HCT116 (cell line): Measurements from ENCODE around the gene MARCHF2. TPM values are rescaled to one million over a fixed set of nuclear protein-coding genes. Genes with fewer than 3 reads are reported as not detected.

Experiments
- ATAC-seq: fragments of 200-7000 bp; cut with Tn5 transposase; 2 replicates; pipeline ENCODE4 v1.9.1; 2020; ENCODE audit warnings: mild to moderate bottlenecking, moderate library complexity
- BruUV-seq: library from RNA; stranded (reverse); fragments of 400-500 nt; replicated peaks from 2 replicates; lab custom pipeline; 2021; lab: Mats Ljungman, UMichigan
- CTCF ChIA-PET: fragments of 300-600 bp; sonication (Branson Sonifier 250); formaldehyde crosslinking; loops from one replicate; lab custom pipeline; 2021; ENCODE audit warnings: antibody characterized with exemption; lab: Charles Lee
- POLR2A ChIA-PET: fragments of 300-600, 350-600 bp; sonication (Branson Sonifier 250); formaldehyde crosslinking; loops from one replicate; lab custom pipeline; 2021; ENCODE audit warnings: antibody characterized with exemption; lab: Charles Lee
- RAD21 ChIA-PET, 2 experiments: fragments of 300-600 bp; sonication (Branson Sonifier 250); formaldehyde crosslinking; loops; one replicate each; lab custom pipeline; 2023; ENCODE audit warnings: low total read pairs in 2 of 2; ENCODE audit not compliant: uncharacterized antibody in 2 of 2, unreplicated experiment in 2 of 2, low non-redundant PET in 1 of 2; lab: Charles Lee
- DNase-seq: peaks from one replicate; pipeline ENCODE4 v3.0.0-alpha.2; 2010; ENCODE audit warnings: low read depth, low spot score
- H2AFZ ChIP-seq: fragments of 200-600 bp; shearing (Covaris generic), sonication (generic); 2 replicates; pipeline ENCODE4 v1.6.1; 2017; ENCODE audit warnings: low read depth, mixed run types, mixed read lengths, antibody characterized with exemption, low read length; ENCODE audit not compliant: poor library complexity, severe bottlenecking
- H3K27ac ChIP-seq: 2 replicates; pipeline ENCODE4 v1.5.1; 2012; ENCODE audit warnings: low read depth, low read length
- H3K27me3 ChIP-seq: fragments of 200-600 bp; sonication (generic); 2 replicates; pipeline ENCODE4 v1.6.1; 2016; ENCODE audit warnings: mixed run types, low read length, mixed read lengths; ENCODE audit not compliant: insufficient read depth
- H3K36me3 ChIP-seq, 2 experiments: fragments of 200-500 bp in 1 of 2; fragments of 200-600 bp in 1 of 2; sonication (Bioruptor generic) in 1 of 2; sonication (generic) in 1 of 2; 2 replicates each; pipeline versions ENCODE4 v1.5.1 to v1.6.1; 2014 to 2016; ENCODE audit warnings: low read length in 2 of 2, inconsistent platforms in 1 of 2, mixed read lengths in 1 of 2, mixed run types in 1 of 2; ENCODE audit not compliant: insufficient read depth in 2 of 2, control insufficient read depth in 1 of 2
- H3K4me1 ChIP-seq, 2 experiments: fragments of 200-600 bp in 1 of 2; sonication (generic) in 1 of 2; 2 replicates each; pipeline versions ENCODE4 v1.5.1 to v1.6.1; 2012 to 2017; ENCODE audit warnings: low read length in 2 of 2, inconsistent platforms in 1 of 2, mild to moderate bottlenecking in 1 of 2, mixed read lengths in 1 of 2, mixed run types in 1 of 2, moderate library complexity in 1 of 2; ENCODE audit not compliant: insufficient read depth in 2 of 2, control insufficient read depth in 1 of 2
- H3K4me2 ChIP-seq: fragments of 200-600 bp; sonication (generic); 2 replicates; pipeline ENCODE4 v1.6.1; 2017; ENCODE audit warnings: mixed run types, low read length, mixed read lengths
- H3K4me3 ChIP-seq, 2 experiments: fragments of 200-600 bp in 1 of 2; sonication (generic) in 1 of 2; replicated peaks in 1 of 2; 2 replicates each; pipeline ENCODE4 v1.5.1; 2011 to 2016; ENCODE audit warnings: low read length in 2 of 2, control low read depth in 1 of 2, low read depth in 1 of 2, mild to moderate bottlenecking in 1 of 2, mixed read lengths in 1 of 2, mixed run types in 1 of 2
- H3K79me2 ChIP-seq: fragments of 200-600 bp; sonication (generic); 2 replicates; pipeline ENCODE4 v1.6.1; 2017; ENCODE audit warnings: mild to moderate bottlenecking, mixed run types, low read length, moderate library complexity, mixed read lengths; ENCODE audit not compliant: insufficient read depth
- H3K9ac ChIP-seq: fragments of 200-600 bp; sonication (generic); 2 replicates; pipeline ENCODE4 v1.6.1; 2016; ENCODE audit warnings: low read length, mixed read lengths
- H3K9me2 ChIP-seq: fragments of 200-600 bp; sonication (generic), shearing (Covaris generic); 2 replicates; pipeline ENCODE4 v1.6.1; 2017; ENCODE audit warnings: mixed run types, mild to moderate bottlenecking, moderate library complexity; ENCODE audit not compliant: insufficient read depth
- H3K9me3 ChIP-seq, 2 experiments: fragments of 200-500 bp in 1 of 2; fragments of 200-600 bp in 1 of 2; sonication (Bioruptor generic) in 1 of 2; sonication (generic) in 1 of 2; 2 replicates each; pipeline ENCODE4 v1.6.1; 2014 to 2017; ENCODE audit warnings: low read length in 2 of 2, mixed read lengths in 2 of 2, inconsistent platforms in 1 of 2, low read depth in 1 of 2, mild to moderate bottlenecking in 1 of 2, mixed run types in 1 of 2, moderate library complexity in 1 of 2; ENCODE audit not compliant: control insufficient read depth in 1 of 2, insufficient read depth in 1 of 2
- H4K20me1 ChIP-seq: fragments of 200-600 bp; sonication (generic), shearing (Covaris generic); 2 replicates; pipeline ENCODE4 v1.6.1; 2017; ENCODE audit warnings: mixed run types, mild to moderate bottlenecking, moderate library complexity; ENCODE audit not compliant: insufficient read depth
- CBX3 ChIP-seq: IDR thresholded peaks from 2 replicates; pipeline ENCODE4 v1.6.1; 2012; ENCODE audit warnings: low read depth
- CEBPB ChIP-seq: IDR thresholded peaks from 2 replicates; pipeline ENCODE4 v1.6.1; 2012; ENCODE audit warnings: low read depth
- EGR1 ChIP-seq: IDR thresholded peaks from 2 replicates; pipeline ENCODE4 v1.6.1; 2012; ENCODE audit warnings: low read depth
- EZH2 ChIP-seq: fragments of 200-600 bp; sonication (generic); IDR thresholded peaks from 2 replicates; pipeline ENCODE4 v1.6.1; 2017; ENCODE audit warnings: antibody characterized with exemption, mixed run types
- EZH2phosphoT487 ChIP-seq: fragments of 200-600 bp; IDR thresholded peaks from 2 replicates; pipeline ENCODE4 v1.6.1; 2018; ENCODE audit warnings: antibody characterized with exemption, borderline replicate concordance
- JUND ChIP-seq: IDR thresholded peaks from 2 replicates; pipeline ENCODE4 v1.6.1; 2012
- POLR2A ChIP-seq: IDR thresholded peaks from 2 replicates; pipeline ENCODE4 v1.7.0; 2011; ENCODE audit warnings: borderline replicate concordance; ENCODE audit not compliant: insufficient read depth, insufficient read length; ENCODE audit errors: extremely low read depth
- RAD21 ChIP-seq: IDR thresholded peaks from 2 replicates; pipeline ENCODE4 v1.6.1; 2012; ENCODE audit warnings: low read depth, mild to moderate bottlenecking
- SIN3A ChIP-seq: IDR thresholded peaks from 2 replicates; pipeline ENCODE4 v1.6.1; 2012; ENCODE audit warnings: low read depth
- SP1 ChIP-seq: IDR thresholded peaks from 2 replicates; pipeline ENCODE4 v1.6.1; 2012; ENCODE audit warnings: low read depth
- SRF ChIP-seq: IDR thresholded peaks from 2 replicates; pipeline ENCODE4 v1.6.1; 2012; ENCODE audit warnings: low read depth
- TCF7L2 ChIP-seq: IDR thresholded peaks from 2 replicates; pipeline ENCODE4 v1.7.0; 2011; ENCODE audit warnings: borderline replicate concordance, inconsistent platforms; ENCODE audit not compliant: insufficient read depth, insufficient read length; ENCODE audit errors: extremely low read depth
- YY1 ChIP-seq: IDR thresholded peaks from 2 replicates; pipeline ENCODE4 v1.6.1; 2011; ENCODE audit warnings: low read length, low read depth, moderate library complexity, mild to moderate bottlenecking; ENCODE audit not compliant: insufficient replicate concordance; ENCODE audit errors: extremely low read depth
- ZFX ChIP-seq: fragments of 450-650 bp; IDR thresholded peaks from 2 replicates; pipeline ENCODE4 v1.6.1; 2017
- ZNF274 ChIP-seq: fragments of 200-500 bp; sonication (Bioruptor generic); IDR thresholded peaks from 2 replicates; pipeline ENCODE4 v1.6.1; 2014; ENCODE audit warnings: mild to moderate bottlenecking, low read depth, low read length, inconsistent platforms
- intact Hi-C: fragments of 100-400 bp; cut with micrococcal nuclease; formaldehyde crosslinking; loops from 2 replicates; pipeline ENCODE4 v1.10.0; 2022
- total RNA-seq: library from RNA; stranded (reverse); gene quantifications from one replicate; pipeline ENCODE4 v1.2.1, GENCODE V29; 2021; ENCODE audit not compliant: unreplicated experiment
- TF ChIP-seq, protein P1 (sequence below): IDR thresholded peaks from 2 replicates; pipeline ENCODE4 v1.6.1; 2011; ENCODE audit warnings: mild to moderate bottlenecking, low read length, moderate library complexity; ENCODE audit not compliant: insufficient replicate concordance; ENCODE audit errors: extremely low read depth
- TF ChIP-seq, protein P2 (sequence below): IDR thresholded peaks from 2 replicates; pipeline ENCODE4 v1.6.1; 2012
- TF ChIP-seq, protein P3 (sequence below): IDR thresholded peaks from 2 replicates; pipeline ENCODE4 v1.6.1; 2012; ENCODE audit warnings: low read depth
- TF ChIP-seq, protein P4 (sequence below): IDR thresholded peaks from 2 replicates; pipeline ENCODE4 v1.6.1; 2012
- TF ChIP-seq, protein P5 (sequence below), 3 experiments: fragments of 200-600 bp in 1 of 3; sonication (generic) in 1 of 3; IDR thresholded peaks in 2 of 3; conservative IDR thresholded peaks in 1 of 3; 2 replicates each; pipeline ENCODE4 v1.5.1; 2012 to 2017; ENCODE audit warnings: low read depth in 2 of 3, low read length in 2 of 3, antibody characterized with exemption in 1 of 3, borderline replicate concordance in 1 of 3, control low read depth in 1 of 3, mild to moderate bottlenecking in 1 of 3, mixed read lengths in 1 of 3, mixed run types in 1 of 3, moderate library complexity in 1 of 3; ENCODE audit not compliant: insufficient read depth in 1 of 3

Gene MARCHF2
- total RNA-seq, 1 experiment from 2014 or later = 22.5 TPM

DNA sequence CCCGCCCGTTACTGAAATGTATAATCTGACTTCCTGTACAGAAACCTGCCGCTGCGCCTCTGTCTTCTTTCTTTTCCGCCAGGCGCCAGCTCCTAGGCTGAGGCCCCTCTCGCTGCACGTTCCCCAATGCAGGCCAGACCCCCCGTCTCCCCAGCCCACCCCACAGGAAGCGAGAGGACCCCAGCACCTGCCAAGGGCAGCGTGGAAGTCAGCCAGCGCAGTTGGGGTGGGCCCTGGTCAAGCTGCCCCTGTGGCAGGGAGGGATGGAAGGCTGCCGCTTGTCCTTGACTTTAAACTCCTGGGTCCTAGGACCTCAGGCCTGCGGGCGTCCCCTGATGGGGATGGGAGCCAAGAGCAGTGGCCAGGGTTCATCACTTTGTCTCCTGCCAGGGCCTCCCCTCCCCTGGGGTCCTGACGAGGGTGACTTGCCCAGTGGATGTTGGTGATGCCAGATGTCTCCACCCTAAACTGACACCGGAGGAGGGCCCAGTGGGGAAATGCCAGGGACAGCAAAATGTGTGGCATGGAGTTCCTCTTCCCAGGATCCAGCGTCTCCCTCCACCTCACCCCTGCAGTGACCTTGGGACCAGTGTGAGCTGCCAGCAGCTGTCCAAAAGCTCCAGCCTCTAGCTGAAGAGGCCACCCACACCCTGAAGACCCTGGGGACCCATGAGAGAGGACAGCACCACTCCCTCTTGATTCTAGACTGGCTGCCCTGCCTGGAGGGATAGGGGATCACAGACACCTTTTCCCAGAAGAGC, 8.5 kb upstream of the MARCHF2 start:
- ChIA-PET CTCF (no interaction called here), RAD21 (no interaction called here), POLR2A (no interaction called here)
- TF ChIP-seq ZNF274 (no peak), EGR1 (no peak), TCF7L2 (no peak), EZH2 (no peak), CBX3 (no peak), CEBPB (no peak), RAD21 (no peak), JUND (no peak), SIN3A (no peak), SRF (no peak), POLR2A (no peak), YY1 (no peak), ZFX (no peak), SP1 (no peak), EZH2phosphoT487 (no peak)
- TF ChIP-seq, protein P1, sequence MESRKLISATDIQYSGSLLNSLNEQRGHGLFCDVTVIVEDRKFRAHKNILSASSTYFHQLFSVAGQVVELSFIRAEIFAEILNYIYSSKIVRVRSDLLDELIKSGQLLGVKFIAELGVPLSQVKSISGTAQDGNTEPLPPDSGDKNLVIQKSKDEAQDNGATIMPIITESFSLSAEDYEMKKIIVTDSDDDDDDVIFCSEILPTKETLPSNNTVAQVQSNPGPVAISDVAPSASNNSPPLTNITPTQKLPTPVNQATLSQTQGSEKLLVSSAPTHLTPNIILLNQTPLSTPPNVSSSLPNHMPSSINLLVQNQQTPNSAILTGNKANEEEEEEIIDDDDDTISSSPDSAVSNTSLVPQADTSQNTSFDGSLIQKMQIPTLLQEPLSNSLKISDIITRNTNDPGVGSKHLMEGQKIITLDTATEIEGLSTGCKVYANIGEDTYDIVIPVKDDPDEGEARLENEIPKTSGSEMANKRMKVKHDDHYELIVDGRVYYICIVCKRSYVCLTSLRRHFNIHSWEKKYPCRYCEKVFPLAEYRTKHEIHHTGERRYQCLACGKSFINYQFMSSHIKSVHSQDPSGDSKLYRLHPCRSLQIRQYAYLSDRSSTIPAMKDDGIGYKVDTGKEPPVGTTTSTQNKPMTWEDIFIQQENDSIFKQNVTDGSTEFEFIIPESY = no peak
- TF ChIP-seq, protein P2, sequence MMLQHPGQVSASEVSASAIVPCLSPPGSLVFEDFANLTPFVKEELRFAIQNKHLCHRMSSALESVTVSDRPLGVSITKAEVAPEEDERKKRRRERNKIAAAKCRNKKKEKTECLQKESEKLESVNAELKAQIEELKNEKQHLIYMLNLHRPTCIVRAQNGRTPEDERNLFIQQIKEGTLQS = no peak
- TF ChIP-seq, protein P3, sequence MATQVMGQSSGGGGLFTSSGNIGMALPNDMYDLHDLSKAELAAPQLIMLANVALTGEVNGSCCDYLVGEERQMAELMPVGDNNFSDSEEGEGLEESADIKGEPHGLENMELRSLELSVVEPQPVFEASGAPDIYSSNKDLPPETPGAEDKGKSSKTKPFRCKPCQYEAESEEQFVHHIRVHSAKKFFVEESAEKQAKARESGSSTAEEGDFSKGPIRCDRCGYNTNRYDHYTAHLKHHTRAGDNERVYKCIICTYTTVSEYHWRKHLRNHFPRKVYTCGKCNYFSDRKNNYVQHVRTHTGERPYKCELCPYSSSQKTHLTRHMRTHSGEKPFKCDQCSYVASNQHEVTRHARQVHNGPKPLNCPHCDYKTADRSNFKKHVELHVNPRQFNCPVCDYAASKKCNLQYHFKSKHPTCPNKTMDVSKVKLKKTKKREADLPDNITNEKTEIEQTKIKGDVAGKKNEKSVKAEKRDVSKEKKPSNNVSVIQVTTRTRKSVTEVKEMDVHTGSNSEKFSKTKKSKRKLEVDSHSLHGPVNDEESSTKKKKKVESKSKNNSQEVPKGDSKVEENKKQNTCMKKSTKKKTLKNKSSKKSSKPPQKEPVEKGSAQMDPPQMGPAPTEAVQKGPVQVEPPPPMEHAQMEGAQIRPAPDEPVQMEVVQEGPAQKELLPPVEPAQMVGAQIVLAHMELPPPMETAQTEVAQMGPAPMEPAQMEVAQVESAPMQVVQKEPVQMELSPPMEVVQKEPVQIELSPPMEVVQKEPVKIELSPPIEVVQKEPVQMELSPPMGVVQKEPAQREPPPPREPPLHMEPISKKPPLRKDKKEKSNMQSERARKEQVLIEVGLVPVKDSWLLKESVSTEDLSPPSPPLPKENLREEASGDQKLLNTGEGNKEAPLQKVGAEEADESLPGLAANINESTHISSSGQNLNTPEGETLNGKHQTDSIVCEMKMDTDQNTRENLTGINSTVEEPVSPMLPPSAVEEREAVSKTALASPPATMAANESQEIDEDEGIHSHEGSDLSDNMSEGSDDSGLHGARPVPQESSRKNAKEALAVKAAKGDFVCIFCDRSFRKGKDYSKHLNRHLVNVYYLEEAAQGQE = no peak
- TF ChIP-seq, protein P4, sequence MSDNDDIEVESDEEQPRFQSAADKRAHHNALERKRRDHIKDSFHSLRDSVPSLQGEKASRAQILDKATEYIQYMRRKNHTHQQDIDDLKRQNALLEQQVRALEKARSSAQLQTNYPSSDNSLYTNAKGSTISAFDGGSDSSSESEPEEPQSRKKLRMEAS = no peak
- TF ChIP-seq, protein P5, sequence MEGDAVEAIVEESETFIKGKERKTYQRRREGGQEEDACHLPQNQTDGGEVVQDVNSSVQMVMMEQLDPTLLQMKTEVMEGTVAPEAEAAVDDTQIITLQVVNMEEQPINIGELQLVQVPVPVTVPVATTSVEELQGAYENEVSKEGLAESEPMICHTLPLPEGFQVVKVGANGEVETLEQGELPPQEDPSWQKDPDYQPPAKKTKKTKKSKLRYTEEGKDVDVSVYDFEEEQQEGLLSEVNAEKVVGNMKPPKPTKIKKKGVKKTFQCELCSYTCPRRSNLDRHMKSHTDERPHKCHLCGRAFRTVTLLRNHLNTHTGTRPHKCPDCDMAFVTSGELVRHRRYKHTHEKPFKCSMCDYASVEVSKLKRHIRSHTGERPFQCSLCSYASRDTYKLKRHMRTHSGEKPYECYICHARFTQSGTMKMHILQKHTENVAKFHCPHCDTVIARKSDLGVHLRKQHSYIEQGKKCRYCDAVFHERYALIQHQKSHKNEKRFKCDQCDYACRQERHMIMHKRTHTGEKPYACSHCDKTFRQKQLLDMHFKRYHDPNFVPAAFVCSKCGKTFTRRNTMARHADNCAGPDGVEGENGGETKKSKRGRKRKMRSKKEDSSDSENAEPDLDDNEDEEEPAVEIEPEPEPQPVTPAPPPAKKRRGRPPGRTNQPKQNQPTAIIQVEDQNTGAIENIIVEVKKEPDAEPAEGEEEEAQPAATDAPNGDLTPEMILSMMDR (IDR thresholded peaks at IDR 0.05 in 2 of 3, conservative IDR thresholded peaks at IDR 0.05 in 1 of 3; ENCODE audit: borderline replicate concordance in 1 of 3, insufficient read depth in 1 of 3, low read depth in 2 of 3, low read length in 2 of 3) = no peak
- intact Hi-C loops = no loop called here
- peaks cover 6 to 16% of the 10 kb centered on the region in 2 experiments; a peak in 3 of 4 replicates for H3K36me3 ChIP-seq
- DNase-seq = no peak
- no peak overlapping the region for H3K9ac ChIP-seq
- no peaks in the 10 kb centered on the region for H4K20me1 ChIP-seq
- no peaks in the 10 kb centered on the region for H3K9me3 ChIP-seq
- H3K27ac ChIP-seq = no peak overlapping the region
- no peaks in the 10 kb centered on the region for H3K9me2 ChIP-seq
- H3K4me3 ChIP-seq = no peak overlapping the region
- H3K27me3 ChIP-seq = no peaks in the 10 kb centered on the region
- H3K4me2 ChIP-seq = no peak overlapping the region
- 0 out of 2 replicates have a peak, but pooled peaks cover under 1% of the 10 kb centered on the region for H3K79me2 ChIP-seq
- H2AFZ ChIP-seq = no peak overlapping the region
- ATAC-seq = no peak
- H3K4me1 ChIP-seq = no peaks in the 10 kb centered on the region
- no TSS peak for BruUV-seq
